ENCODE data around the gene CENPH.

DNA sequence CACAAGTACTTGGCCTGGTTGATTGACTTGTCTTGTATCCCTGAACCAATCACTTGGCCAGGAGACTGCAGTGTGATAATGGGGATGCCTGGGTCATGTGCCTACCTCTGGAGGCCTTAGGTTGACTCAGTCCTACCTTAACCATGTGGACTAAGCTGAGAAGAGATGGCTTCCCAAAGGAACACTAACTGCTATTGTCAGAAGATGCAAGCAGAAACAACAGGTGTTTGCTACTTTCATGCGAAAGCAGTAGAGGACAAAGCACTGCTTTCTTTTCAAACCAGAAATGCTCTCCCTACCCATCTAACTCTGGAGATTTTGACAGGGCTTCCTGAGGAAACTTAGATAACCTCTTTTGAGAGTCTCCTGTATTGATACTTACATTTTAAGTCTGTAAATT is 68.2 kb downstream of the CENPH start:
- TF ChIP-seq CTCF (conservative IDR thresholded peaks at IDR 0.05), result no peak
- TF ChIP-seq ZFX (IDR thresholded peaks at IDR 0.05), result no peak
